ENCODE measurements around the gene CDH4. TPM values are rescaled to one million over a fixed set of nuclear protein-coding genes. Genes with fewer than 3 reads are reported as not detected.
A peak's percentile ranks its signal among the peaks of the same experiment; 100 is the strongest.

Gene CDH4
- total and polyA plus RNA-seq, 3 experiments from 2014 or later = 0.22 TPM; not detected in 2

DNA sequence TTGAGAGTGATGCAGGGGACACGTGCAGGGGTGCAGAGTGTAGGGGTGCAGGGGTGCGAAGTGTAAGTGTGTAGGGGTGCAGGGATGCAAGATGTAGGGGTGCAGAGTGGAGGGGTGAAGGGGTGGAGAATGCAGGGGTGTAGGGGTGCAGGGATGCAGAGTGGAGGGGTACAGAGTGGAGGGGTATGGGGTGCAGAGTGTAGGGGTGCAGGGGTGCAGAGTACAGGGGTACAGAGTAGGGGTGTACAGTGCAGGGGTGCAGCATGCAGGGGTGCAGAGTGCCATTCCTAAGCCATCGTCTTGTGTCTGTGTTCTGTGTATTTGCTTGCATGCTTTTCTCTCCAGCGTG, 468.3 kb downstream of the CDH4 start:
- no peaks in the 10 kb centered on the region for H3K36me3 ChIP-seq (ENCODE audit: insufficient read depth, low read length)
- peak overlapping the region in 6 of 7 donors; percentile 44 to 94 (median 84) for H3K4me3 Mint-ChIP-seq
- H3K9me3 ChIP-seq (ENCODE audit: low read length) = no peaks in the 10 kb centered on the region
- H3K4me1 ChIP-seq (ENCODE audit: insufficient read depth, low read length) = peaks cover 21% of the 10 kb centered on the region
- H3K4me3 ChIP-seq (ENCODE audit: low read length) = peak overlapping the region; percentile 63
- peak overlapping the region in 7 of 8 donors; percentile 8 to 95 (median 79) for H3K27ac Mint-ChIP-seq
- CTCF ChIA-PET = no interaction called here
- no peaks in the 10 kb centered on the region for H3K27me3 ChIP-seq (ENCODE audit: insufficient read depth, low read length, poor library complexity, severe bottlenecking)
- POLR2A ChIA-PET = no interaction called here
- H3K36me3 Mint-ChIP-seq = peaks cover 0 to 6% (median 0%) of the 10 kb centered on the region in 3 donors
- H3K27me3 Mint-ChIP-seq = peaks cover 0 to 3% of the 10 kb centered on the region in 2 donors
- peaks cover 9 to 26% (median 10%) of the 10 kb centered on the region in 3 donors for H3K4me1 Mint-ChIP-seq
- no peak for DNase-seq
- H3K9me3 Mint-ChIP-seq = no peaks in the 10 kb centered on the region
- no peak overlapping the region for H3K27ac ChIP-seq (ENCODE audit: low read depth, low read length)

DNA sequence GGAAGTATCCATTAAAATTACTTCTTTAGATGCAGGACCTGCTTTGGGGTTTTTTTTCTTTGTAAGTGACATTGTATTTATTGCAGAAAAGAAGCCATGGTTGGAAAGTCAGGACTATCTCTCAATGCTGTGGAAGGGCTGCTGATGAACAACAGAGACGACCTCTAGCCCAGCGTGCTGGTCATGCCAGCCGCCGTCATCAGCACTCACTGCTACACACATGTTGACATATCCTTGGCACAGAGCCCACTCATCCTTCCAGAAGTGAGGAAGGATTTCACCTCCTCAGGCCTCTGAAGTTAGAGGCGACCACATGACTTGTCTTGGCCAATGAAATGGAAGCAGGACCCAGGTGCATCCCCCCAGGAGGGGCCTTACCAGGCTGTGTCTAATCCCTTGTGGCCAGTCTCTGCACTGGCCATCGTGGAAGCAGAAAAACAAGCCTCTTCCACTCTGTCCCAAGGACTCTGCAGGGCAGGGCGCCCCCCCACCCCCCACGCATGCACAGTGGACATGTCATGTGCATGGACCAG, 470.2 kb downstream of the CDH4 start:
- Histone ChIP-seq H3K27ac (ENCODE audit: low read depth, low read length) (no peak overlapping the region), H3K4me1 (ENCODE audit: insufficient read depth, low read length) (peaks cover 21% of the 10 kb centered on the region), H3K4me3 (ENCODE audit: low read length) (no peak overlapping the region), H3K36me3 (ENCODE audit: insufficient read depth, low read length) (no peaks in the 10 kb centered on the region), H3K27me3 (ENCODE audit: insufficient read depth, low read length, poor library complexity, severe bottlenecking) (no peaks in the 10 kb centered on the region), H3K9me3 (ENCODE audit: low read length) (no peaks in the 10 kb centered on the region)
- Mint-ChIP-seq H3K4me1 (peaks cover 9 to 24% (median 10%) of the 10 kb centered on the region in 3 donors), H3K9me3 (no peaks in the 10 kb centered on the region), H3K27ac (no peak overlapping the region), H3K4me3 (no peak overlapping the region), H3K36me3 (peaks cover 0 to 6% (median 0%) of the 10 kb centered on the region in 3 donors), H3K27me3 (peaks cover 0 to 3% of the 10 kb centered on the region in 2 donors)
- POLR2A ChIA-PET = no interaction called here
- CTCF ChIA-PET = no interaction called here
- DNase-seq = no peak

DNA sequence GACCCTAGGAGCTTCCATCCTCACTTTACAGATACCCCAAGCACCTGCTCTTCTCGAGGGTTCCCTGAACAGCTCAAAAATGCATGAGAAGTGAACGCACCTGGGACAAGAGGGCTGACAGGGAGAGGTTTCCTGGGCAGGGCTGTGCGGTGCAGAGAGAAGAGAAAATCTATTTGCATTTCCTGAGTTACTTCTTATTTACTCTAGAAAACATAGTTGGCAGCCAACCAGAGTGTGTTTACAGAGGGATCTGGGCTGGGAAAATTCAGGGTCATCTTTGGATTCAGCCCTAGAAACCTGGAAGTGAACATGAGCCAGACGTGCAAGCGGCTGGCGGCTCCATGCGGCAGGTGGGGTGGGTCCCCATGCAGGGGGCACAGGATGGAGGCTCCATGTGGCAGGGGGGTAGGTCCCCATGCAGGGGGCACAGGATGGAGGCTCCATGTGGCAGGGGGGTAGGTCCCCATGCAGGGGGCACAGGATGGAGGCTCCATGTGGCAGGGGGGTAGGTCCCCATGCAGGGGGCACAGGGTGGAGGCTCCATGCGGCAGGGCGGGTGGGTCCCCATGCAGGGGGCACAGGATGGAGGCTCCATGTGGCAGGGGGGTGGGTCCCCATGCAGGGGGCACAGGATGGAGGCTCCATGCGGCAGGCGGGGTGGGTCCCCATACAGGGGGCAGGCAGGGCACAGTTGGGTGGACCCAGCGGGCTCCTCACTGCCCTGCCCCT, 471.6 kb downstream of the CDH4 start:
- Mint-ChIP-seq H3K27ac (no peak overlapping the region), H3K27me3 (peaks cover 0 to 3% of the 10 kb centered on the region in 2 donors), H3K36me3 (peaks cover 0 to 6% (median 0%) of the 10 kb centered on the region in 3 donors), H3K4me1 (peaks cover 6 to 18% (median 9%) of the 10 kb centered on the region in 3 donors), H3K9me3 (no peaks in the 10 kb centered on the region), H3K4me3 (no peak overlapping the region)
- peaks cover 13% of the 10 kb centered on the region for H3K4me1 ChIP-seq (ENCODE audit: insufficient read depth, low read length)
- ChIA-PET CTCF (no interaction called here), POLR2A (no interaction called here)
- H3K27ac ChIP-seq (ENCODE audit: low read depth, low read length) = no peak overlapping the region
- DNase-seq = no peak
- no peaks in the 10 kb centered on the region for H3K36me3 ChIP-seq (ENCODE audit: insufficient read depth, low read length)
- no peak overlapping the region for H3K4me3 ChIP-seq (ENCODE audit: low read length)
- no peaks in the 10 kb centered on the region for H3K9me3 ChIP-seq (ENCODE audit: low read length)
- H3K27me3 ChIP-seq (ENCODE audit: insufficient read depth, low read length, poor library complexity, severe bottlenecking) = no peaks in the 10 kb centered on the region

DNA sequence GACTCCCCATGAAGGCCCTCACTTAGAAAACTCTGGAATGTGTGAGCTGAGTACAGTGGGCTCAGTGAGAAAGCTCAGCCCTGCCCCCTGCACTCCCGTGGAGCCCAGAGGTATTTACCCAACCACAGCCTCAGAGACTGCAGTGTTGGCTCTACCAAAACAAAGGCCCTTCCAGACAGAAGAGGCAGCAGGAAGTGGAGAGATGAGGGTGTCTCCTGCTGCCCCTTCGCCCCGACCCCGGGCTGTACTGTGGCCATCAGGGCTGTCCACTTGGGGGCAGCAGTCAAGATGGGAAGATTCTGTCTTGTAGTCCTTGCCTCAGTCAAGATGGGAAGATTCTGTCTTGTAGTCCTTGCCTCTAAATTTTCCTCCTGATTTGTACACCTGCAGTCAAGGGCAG, 472.3 kb downstream of the CDH4 start:
- Mint-ChIP-seq H3K27ac (no peak overlapping the region), H3K9me3 (no peaks in the 10 kb centered on the region), H3K27me3 (peaks cover 0 to 3% of the 10 kb centered on the region in 2 donors), H3K36me3 (peaks cover 0 to 5% (median 0%) of the 10 kb centered on the region in 3 donors), H3K4me1 (peaks cover 4 to 11% (median 7%) of the 10 kb centered on the region in 3 donors), H3K4me3 (no peak overlapping the region)
- H3K27ac ChIP-seq (ENCODE audit: low read depth, low read length) = no peak overlapping the region
- no peaks in the 10 kb centered on the region for H3K27me3 ChIP-seq (ENCODE audit: insufficient read depth, low read length, poor library complexity, severe bottlenecking)
- no peaks in the 10 kb centered on the region for H3K36me3 ChIP-seq (ENCODE audit: insufficient read depth, low read length)
- H3K9me3 ChIP-seq (ENCODE audit: low read length) = no peaks in the 10 kb centered on the region
- ChIA-PET POLR2A (no interaction called here), CTCF (no interaction called here)
- DNase-seq = no peak
- no peak overlapping the region for H3K4me3 ChIP-seq (ENCODE audit: low read length)
- H3K4me1 ChIP-seq (ENCODE audit: insufficient read depth, low read length) = peaks cover 6% of the 10 kb centered on the region

DNA sequence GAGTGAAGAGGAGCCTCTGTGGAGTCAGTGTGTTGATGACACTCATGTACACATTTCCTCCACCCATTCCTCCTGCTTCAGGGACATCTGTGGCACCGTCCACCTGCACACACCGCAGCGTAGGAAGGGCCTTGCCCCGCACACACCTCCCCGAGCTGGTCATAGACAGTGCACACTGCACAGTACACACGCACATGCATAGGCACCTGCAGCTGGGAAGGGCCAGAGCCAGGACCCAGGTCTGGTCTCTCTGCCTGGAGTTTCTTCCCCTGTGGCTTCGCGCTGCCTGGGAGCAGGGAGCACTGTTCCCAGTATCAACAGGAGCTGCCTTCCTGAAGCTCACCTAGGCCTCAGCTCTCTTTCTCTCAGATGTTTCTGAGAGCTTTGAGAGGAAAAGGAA, 473.1 kb downstream of the CDH4 start:
- no peak overlapping the region for H3K27ac Mint-ChIP-seq
- H3K36me3 Mint-ChIP-seq = no peaks in the 10 kb centered on the region

DNA sequence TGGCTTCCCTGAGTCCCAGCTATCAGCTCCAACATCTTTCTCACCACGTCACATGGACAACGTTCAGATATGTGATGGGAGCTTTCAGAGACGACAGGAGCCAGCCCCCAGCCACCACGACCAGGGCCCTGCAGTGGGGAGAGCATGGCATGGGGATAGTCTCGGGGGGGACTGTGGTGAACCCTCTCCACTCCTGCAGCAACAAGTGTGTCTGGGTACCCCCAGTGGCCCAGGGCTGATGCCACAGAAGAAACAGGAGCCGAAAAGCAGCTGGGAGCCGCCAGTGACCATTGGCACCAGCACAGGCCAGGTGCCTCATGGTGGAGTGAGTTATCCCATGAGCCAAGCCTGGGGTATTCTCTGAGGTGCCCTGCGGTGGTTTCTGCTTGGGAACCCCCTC, 473.9 kb downstream of the CDH4 start:
- peaks cover 0 to under 1% (median 0%) of the 10 kb centered on the region in 3 donors for H3K4me1 Mint-ChIP-seq
- peaks cover 0 to 3% of the 10 kb centered on the region in 2 donors for H3K27me3 Mint-ChIP-seq
- H3K36me3 ChIP-seq (ENCODE audit: insufficient read depth, low read length) = no peaks in the 10 kb centered on the region
- no peaks in the 10 kb centered on the region for H3K9me3 ChIP-seq (ENCODE audit: low read length)
- no peaks in the 10 kb centered on the region for H3K4me1 ChIP-seq (ENCODE audit: insufficient read depth, low read length)
- H3K27me3 ChIP-seq (ENCODE audit: insufficient read depth, low read length, poor library complexity, severe bottlenecking) = no peaks in the 10 kb centered on the region
- ChIA-PET POLR2A (no interaction called here), CTCF (interaction anchor here (1.1 kb wide), 1 partner anchor 9 kb away, joined by 3 read pairs; no protein-coding TSS in a partner anchor)
- no peaks in the 10 kb centered on the region for H3K36me3 Mint-ChIP-seq
- H3K4me3 ChIP-seq (ENCODE audit: low read length) = no peak overlapping the region
- H3K27ac Mint-ChIP-seq = no peak overlapping the region
- H3K4me3 Mint-ChIP-seq = no peak overlapping the region
- no peaks in the 10 kb centered on the region for H3K9me3 Mint-ChIP-seq
- DNase-seq = peak in 1 of 5 donors; percentile 19
- H3K27ac ChIP-seq (ENCODE audit: low read depth, low read length) = no peak overlapping the region

More for the DNA sequence above, 473.1 kb downstream of the CDH4 start:
- CTCF ChIA-PET = interaction anchor here (1.1 kb wide), 1 partner anchor 8 kb away, joined by 3 read pairs; no protein-coding TSS in a partner anchor
- H3K27ac ChIP-seq (ENCODE audit: low read depth, low read length) = no peak overlapping the region
- H3K36me3 ChIP-seq (ENCODE audit: insufficient read depth, low read length) = no peaks in the 10 kb centered on the region
- no peak overlapping the region for H3K4me3 Mint-ChIP-seq
- H3K9me3 ChIP-seq (ENCODE audit: low read length) = no peaks in the 10 kb centered on the region
- H3K27me3 Mint-ChIP-seq = peaks cover 0 to 3% of the 10 kb centered on the region in 2 donors
- peaks cover 3% of the 10 kb centered on the region for H3K4me1 ChIP-seq (ENCODE audit: insufficient read depth, low read length)
- POLR2A ChIA-PET = no interaction called here
- DNase-seq = no peak
- no peaks in the 10 kb centered on the region for H3K27me3 ChIP-seq (ENCODE audit: insufficient read depth, low read length, poor library complexity, severe bottlenecking)
- no peak overlapping the region for H3K4me3 ChIP-seq (ENCODE audit: low read length)
- H3K4me1 Mint-ChIP-seq = peaks cover 0 to 3% (median 0%) of the 10 kb centered on the region in 3 donors
- H3K9me3 Mint-ChIP-seq = no peaks in the 10 kb centered on the region

GRCh38 chr20:61726979-61727378, 474.9 kb downstream of the CDH4 start:
- no peaks in the 10 kb centered on the region for H3K4me1 Mint-ChIP-seq
- no peaks in the 10 kb centered on the region for H3K9me3 Mint-ChIP-seq
- no peaks in the 10 kb centered on the region for H3K27me3 ChIP-seq (ENCODE audit: insufficient read depth, low read length, poor library complexity, severe bottlenecking)
- no peak overlapping the region for H3K27ac Mint-ChIP-seq
- H3K4me3 Mint-ChIP-seq = no peak overlapping the region
- no peaks in the 10 kb centered on the region for H3K4me1 ChIP-seq (ENCODE audit: insufficient read depth, low read length)
- no peak for DNase-seq
- POLR2A ChIA-PET = no interaction called here
- H3K9me3 ChIP-seq (ENCODE audit: low read length) = no peaks in the 10 kb centered on the region
- H3K36me3 Mint-ChIP-seq = no peaks in the 10 kb centered on the region
- H3K27ac ChIP-seq (ENCODE audit: low read depth, low read length) = no peak overlapping the region
- H3K36me3 ChIP-seq (ENCODE audit: insufficient read depth, low read length) = no peaks in the 10 kb centered on the region
- H3K27me3 Mint-ChIP-seq = peaks cover 0 to 3% of the 10 kb centered on the region in 2 donors
- H3K4me3 ChIP-seq (ENCODE audit: low read length) = no peak overlapping the region
- CTCF ChIA-PET = no interaction called here

GRCh38 chr20:61727761-61728160, 475.7 kb downstream of the CDH4 start:
- H3K27ac ChIP-seq (ENCODE audit: low read depth, low read length) = no peak overlapping the region
- Mint-ChIP-seq H3K4me1 (no peaks in the 10 kb centered on the region), H3K27me3 (peaks cover 3 to 4% of the 10 kb centered on the region in 2 donors), H3K9me3 (no peaks in the 10 kb centered on the region), H3K36me3 (no peaks in the 10 kb centered on the region), H3K4me3 (no peak overlapping the region), H3K27ac (no peak overlapping the region)
- DNase-seq = no peak
- H3K9me3 ChIP-seq (ENCODE audit: low read length) = no peaks in the 10 kb centered on the region
- H3K36me3 ChIP-seq (ENCODE audit: insufficient read depth, low read length) = no peaks in the 10 kb centered on the region
- H3K27me3 ChIP-seq (ENCODE audit: insufficient read depth, low read length, poor library complexity, severe bottlenecking) = no peaks in the 10 kb centered on the region
- CTCF ChIA-PET = no interaction called here
- H3K4me3 ChIP-seq (ENCODE audit: low read length) = no peak overlapping the region
- H3K4me1 ChIP-seq (ENCODE audit: insufficient read depth, low read length) = no peaks in the 10 kb centered on the region
- POLR2A ChIA-PET = no interaction called here
